Measurements from ENCODE around the gene EIF4E.

GRCh38 chr4:98845960-98846359, 83.0 kb downstream of the EIF4E start:
- TF ChIP-seq CTCF (IDR thresholded peaks at IDR 0.05), result no peak
- no peak for TF ChIP-seq ZFX (IDR thresholded peaks at IDR 0.05; ENCODE audit: borderline replicate concordance)
